SU-DHL-6 (cell line): ENCODE measurements around the gene GRB14.

Source experiments
- CTCF ChIP-seq: fragments of 200-600 bp; sonication (generic); IDR thresholded peaks from one replicate; pipeline ENCODE4 v1.5.1; 2017; ENCODE audit warnings: antibody characterized with exemption, mild to moderate bottlenecking, low read length, moderate library complexity; ENCODE audit not compliant: insufficient read depth, poor library complexity, severe bottlenecking
- EZH2phosphoT487 ChIP-seq: fragments of 200-600 bp; sonication (generic), shearing (Covaris generic); conservative IDR thresholded peaks from 2 replicates; pipeline ENCODE4 v1.6.1; 2018; ENCODE audit warnings: mild to moderate bottlenecking, antibody characterized with exemption, low read length, moderate library complexity, mixed read lengths

DNA sequence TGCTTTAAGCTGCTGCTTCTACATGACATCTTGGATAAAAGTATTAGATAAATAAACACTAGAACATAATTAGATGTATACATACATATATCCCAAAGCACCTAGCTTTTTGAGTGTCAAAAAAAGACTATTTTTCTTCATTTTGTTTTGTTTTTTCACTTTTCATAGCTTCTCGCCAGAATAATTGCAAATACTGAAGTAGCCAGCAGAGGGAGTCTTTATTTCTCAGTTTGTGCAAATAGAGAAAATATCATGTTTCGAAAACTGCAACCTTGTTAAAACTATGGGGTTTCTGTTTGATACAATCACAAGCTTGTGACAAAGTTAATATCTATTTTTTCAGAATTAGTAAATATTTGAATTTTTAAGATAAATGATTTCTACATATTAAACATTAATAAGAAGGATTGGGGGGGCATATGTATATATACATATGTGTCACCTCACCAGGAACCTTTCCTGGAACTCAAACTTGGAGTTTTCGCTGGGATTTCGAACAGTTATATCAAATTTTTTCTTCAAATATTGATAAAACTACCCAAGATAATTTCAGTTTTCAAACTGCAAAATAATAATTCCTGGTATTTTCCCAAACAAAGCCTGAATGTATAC, 61.0 kb downstream of the GRB14 start:
- TF ChIP-seq CTCF (peak; percentile 75), EZH2phosphoT487 (no peak)
